NCI-H2196 treated with DMSO at 0.1 percent for 48 hours (cell line): Measurements from ENCODE around the gene IL21R.
"Not testable (repeated sequence)": the region's sequence is repeated elsewhere in the genome, so short reads cannot be mapped to it uniquely, and the experiment has no call there.

Source experiments
- DNase-seq: peaks from one replicate; lab custom pipeline; 2025; ENCODE audit not compliant: unreplicated experiment; lab: John Stamatoyannopoulos, UW

IL21R gene

DNA sequence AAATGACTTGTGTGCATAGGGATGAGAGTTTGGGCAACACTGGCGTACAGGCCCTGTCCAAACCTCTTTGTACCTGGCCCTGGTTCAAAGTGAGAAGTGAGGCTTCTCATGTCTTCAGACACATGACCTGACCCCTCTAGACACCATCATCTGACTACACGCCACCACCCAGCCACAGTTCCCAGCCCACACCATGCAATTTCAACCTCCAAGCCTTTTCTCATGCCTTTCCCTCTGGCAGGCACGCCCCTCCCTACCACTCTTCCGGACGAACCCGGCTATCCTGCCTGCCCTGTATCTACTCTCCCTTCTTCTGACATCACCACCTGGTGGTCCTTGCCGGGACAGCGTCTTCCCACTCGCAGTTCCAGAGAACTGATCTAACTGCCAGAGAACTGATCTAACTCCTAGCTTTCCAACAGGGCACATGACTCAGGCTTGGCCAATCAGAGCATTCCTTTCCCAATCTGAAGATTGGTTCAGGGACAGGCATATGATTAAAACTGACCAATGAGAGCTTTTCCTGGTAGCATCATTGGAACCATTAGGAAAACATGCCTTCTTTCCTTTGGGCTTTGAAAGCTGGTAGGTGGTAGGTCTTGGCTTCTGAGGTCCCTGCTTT lies 27.1 kb upstream of the IL21R start:
- no peak for DNase-seq

DNA sequence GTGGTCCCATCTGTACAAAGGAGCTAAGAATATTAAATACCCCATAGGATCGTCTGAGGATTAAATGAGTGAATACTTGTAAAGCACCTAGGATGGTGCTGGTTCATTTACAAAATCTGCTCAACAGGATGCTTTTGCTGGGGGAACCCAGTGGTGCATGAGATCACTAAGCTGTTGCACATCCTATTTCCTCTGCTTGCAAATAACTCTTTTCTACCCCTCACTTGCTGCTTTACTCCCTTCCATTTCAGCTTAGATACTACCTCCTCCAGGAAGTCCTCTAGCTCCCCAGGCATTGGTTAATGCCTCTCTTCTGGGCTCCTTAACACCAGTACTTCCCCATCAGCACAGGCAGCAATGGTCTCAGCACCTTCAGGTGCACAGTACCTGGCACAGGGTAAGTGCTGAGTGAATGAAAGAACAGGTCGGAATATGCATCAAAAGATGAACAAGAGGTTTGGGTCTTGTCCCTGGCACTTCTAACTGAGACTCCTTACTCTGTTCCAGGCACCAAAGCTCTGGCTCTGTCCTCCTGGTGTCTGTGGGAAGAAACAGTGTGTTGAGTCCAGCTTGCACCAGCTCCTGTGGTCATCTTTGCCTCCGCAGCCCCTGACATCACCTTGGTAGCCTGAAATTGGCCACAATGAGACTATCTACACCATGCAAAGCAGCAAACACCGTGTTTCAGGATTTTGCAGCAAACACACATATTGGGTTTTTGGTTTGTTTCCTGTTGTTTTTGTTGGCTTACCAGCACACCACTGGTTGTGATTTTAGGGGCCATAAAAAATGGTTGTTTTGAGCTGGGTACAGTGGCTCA lies 24.1 kb upstream of the IL21R start:
- no peak for DNase-seq

DNA sequence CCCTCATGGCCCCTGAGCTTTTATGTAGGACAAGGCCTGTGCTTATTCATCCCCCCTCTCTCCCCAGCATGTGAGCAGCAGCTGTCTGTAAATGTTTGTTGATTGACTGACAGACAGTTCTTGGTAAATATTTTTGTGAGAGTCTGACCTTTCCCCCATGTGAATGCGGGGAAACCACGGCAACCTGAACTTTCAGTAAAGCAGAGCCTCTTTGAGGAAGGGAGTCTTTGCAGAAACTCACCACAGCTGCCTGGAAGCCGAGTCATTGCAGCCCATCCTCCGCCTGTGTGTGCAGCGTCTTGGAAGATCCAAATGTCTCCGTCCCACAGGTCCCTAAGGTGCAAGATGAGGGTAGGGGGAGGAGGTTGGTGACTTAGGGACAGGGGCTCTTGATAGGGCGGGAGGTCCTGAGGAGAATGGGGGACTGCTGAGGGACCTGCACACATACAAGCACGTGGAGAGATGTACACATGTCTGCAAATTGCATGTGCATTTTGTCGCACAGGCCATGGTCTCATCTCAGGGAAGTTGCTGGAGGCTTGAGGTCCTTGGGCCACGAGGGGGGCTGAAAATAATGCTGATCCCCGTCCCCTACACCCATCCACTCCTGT lies 23.0 kb upstream of the IL21R start:
- DNase-seq, result no peak

DNA sequence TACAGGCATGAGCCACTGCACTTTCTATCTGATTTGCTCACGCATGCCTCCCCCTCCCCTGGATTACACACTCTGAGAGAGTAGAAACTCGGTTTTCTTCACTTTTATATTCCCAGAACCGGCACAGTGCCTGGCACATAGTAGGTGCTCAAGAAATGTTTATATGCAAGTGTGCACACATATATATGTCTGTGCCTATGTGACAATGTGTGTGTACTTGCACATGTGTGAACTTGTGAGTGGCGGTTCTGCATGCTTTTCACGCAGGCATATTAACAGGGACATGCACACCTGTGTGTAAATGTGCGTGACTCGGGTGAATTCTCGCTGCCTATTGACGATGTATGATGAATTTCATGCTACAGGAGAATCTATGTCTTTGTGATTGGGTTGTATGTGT lies 22.1 kb upstream of the IL21R start:
- no peak for DNase-seq

DNA sequence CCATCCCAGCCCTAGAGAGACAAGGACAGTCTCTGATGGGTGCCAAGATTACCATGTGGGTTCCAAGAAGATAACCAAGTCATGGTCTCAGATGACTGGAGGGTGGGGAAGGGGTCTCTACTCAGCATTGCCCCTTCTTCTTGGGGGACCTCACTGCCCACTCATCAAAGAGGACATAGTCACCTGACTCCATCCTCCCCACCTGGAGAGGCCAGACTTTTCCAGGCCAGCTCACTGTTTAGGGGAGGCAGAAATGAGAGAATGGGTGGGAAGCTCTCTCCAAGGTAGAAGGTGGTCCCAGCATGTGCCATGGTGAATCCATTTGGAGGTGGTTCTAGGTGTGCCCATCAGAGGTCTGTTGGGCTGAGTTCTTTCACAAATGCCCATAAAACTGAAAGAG lies 20.7 kb upstream of the IL21R start:
- no peak for DNase-seq

DNA sequence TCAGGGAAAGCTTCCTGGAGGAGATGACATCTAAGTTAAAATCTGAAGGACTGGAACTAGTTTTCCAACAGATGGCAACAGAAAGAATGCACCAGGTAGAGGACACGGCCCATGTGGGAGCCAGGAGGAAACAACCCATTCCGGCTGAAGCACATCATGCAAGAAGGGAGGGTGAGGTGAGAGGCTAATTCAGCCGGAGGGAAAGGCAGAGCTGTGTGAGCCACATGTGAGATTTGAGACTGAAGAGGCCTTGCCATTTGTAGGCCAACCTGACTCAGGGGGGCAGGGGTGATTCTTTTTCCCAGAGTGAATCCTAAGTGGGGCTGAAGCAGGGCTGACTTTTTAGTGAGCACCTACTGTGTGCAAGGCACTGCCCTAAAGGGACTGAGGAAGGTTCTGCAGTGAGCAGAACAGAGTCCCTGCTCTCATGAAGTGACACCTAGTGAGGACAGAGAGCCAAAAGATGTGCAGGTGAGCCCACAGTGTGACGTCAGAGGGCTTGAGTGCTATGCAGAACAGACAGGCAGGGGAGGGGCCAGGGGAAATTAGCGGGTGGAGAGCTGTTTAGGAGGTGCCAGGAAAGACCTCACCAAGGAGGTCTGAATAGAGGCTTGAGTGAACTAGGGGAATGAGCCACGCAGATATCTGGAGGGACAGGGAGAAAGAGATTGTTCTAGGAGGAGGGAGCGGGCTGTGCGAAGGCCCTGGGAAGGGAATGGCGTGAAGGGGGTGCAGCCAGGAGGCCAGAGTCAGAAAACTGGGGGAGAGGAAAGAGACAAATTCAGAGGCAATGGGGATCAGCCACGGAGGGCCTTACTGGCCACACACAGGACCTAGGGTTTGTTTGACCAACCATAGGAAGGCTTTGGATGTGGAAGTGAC lies 19.8 kb upstream of the IL21R start:
- no peak for DNase-seq

DNA sequence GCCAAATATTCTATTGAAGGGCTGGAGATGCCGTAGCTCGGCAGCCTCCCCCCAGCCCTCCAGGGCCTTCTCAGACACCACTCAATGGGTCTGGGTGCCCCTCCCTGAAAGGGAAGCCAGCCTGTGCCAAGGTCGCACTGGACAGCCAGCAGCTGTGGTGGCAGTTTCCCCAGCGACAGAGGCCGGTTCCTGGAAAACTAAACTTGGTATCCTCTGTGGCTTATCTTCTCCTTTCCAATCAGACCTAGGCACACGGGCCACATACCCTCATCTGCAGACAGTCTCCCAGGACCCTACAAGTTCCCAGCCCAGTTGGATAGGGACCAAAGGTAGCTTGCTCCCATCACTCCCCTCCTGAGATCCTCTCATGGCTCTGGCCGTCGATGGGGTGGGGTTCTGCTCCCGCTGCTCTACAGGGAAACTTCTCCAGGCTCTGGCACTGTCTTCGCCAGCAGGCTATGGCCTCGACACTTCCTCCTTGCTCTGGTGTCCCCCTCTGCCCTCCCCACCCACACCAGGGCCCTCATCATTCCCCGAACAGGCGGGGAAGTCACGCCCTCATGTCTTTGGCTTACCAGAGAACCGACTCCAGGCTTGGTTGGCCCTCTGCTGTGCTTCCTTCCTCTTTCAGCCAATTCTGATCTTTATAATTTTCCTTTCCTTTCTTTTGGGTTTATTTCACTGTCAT lies 18.3 kb upstream of the IL21R start:
- DNase-seq, result no peak

DNA sequence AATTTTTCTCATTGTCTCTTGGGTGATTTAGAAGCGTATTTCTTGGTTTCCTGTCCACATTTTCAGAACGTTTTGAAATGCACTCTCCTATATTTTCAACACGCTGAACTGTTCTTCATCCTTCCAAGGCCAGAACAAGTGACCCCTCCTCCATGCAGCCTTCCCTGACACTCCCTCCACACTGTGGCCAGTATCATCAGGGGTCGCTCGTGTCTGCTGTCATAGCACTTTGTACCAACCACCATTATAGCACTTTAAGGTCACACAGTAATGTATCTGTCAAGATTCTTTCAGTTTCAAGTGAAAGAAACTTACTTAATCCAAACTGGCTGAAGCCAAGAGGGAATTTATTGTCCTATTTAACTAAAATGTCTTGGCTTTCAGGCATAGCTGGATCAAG lies 17.5 kb upstream of the IL21R start:
- no peak for DNase-seq

DNA sequence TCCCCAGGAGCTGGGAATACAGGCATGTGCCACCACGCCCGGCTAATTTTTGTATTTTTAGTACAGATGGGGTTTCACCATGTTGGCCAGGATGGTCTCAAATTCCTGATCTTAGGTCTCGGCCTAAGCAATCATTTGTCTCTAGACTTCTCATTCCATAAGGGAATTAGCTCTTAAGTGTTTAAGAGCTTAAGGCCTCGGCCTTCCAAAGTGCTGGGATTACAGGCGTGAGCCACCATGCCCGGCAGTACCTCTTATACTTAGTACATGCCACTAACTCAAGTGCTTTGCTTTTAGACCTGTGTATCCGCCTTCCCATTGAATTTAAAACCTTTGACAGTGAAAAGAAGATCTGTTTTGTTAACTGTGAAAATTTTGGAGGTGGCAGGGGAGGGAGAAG lies 16.6 kb upstream of the IL21R start:
- DNase-seq, result no peak

DNA sequence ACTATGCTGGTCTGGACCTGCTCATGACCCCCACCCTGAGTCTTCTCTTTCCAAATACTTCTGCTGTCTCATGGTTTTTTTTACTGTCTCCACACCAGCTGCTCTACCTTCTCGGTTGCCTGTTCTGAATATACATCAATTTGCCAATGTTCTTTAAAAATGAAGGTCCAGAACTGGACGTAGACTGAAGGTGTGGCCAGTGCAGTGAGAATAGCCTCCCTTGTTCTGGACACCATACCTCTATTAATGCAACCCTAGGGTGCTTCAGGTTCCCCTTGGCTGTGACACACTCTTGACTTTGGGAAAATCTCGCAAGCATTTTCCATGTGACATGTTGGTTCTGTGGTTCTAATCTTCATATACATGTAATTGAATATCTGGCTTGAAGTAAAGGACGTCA lies 15.3 kb upstream of the IL21R start:
- no peak for DNase-seq

DNA sequence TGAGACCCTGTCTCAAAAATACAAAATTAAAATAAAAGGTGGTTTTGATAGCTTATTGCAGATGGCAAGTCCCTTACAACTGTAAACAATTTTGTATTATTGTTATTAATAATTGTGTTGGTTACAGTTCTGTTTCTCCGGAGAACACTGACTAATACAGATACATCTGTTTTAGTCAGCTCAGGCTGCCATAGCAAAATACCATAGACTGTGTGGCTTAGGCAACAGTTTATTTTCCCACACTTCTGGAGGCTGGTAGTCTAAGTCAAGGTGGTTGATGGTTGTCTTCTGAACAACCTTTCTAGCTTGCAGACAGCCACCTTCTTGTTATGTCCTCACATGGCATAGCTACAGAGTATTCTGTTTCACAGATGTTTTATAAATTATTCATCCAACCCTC lies 14.2 kb upstream of the IL21R start:
- no peak for DNase-seq

DNA sequence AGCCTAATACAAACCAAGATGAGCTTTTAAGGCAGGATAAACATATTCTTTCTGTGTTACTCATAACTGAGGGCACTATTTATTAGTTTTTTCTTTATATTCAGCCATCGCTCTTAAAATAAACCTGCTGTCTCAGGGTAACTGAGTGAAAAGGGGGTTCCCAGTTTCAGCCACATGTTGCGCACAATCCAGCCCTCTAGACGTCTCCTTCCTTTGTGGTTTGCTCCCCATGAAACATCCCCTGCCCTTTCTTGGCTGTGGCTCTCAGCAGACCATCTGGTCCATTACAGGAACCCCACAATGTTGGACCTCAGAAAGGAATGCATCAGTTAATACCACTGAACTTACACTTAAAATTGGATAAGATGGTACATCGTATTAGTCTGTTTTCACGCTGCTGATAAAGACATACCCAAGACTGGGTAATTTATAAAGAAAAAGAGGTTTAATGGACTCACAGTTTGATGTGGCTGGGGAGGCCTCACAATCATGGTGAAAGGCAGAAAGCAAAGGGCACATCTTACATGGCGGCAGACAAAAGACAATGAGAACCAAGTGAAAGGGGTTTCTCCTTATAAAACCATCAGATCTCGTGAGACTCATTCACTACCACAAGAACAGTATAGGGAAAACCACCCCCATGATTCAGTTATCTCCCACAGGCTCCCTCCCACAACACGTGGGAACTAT lies 12.6 kb upstream of the IL21R start:
- DNase-seq, result no peak

DNA sequence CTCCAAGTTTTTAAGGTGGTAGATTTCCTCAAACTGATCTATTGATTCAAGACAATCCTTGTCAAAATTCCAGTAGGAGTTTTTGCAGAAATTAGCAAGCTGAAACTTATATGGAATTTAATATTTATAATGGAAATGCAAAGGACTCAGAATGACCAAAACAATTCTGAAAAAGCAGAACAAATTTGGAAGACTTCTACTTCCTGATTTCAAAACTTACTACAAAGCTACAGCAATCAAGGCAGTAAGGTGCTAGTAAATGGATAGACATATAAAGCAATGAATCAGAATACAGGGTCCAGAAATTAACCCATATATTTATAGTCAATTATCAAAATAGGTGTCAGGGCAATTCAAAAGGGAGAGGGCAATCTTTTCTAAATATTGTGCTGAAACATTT lies 11.8 kb upstream of the IL21R start:
- no peak for DNase-seq

DNA sequence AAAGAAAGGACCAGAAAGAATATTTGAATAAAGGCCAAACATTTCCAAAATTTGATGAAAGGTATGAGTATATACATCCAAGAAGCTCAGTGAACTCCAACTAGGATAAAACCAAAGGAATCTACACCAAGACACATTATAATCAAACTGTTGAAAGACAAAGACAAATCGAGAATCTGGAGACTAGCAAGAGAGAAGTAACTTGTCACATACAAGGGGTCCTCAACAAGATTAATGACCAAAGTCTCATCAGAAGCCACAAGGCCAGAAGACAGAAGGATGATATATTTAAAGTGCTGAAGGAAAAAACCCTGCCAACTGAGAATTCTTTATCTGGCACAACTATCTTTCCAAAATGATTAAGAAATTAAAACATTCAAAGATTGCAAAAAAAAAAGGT lies 9.3 kb upstream of the IL21R start:
- no peak for DNase-seq

DNA sequence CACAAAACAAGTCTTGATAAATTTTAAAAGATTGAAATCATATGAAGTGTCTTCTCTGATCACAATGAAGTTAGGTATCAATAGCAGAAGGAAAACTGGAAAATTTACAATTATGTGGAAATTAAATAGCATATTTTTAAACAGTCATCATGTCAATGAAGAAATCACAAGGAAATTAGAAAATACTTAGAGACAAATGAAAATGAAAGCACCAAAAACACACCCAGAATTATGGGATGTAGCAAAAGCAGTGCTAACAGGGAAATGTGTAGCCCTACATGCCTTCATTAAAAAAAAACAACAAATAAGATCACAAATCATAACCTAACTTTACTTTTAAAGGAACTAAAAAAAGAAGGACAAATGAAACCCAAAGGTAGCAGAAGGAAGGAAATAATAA lies 7.5 kb upstream of the IL21R start:
- no peak for DNase-seq

DNA sequence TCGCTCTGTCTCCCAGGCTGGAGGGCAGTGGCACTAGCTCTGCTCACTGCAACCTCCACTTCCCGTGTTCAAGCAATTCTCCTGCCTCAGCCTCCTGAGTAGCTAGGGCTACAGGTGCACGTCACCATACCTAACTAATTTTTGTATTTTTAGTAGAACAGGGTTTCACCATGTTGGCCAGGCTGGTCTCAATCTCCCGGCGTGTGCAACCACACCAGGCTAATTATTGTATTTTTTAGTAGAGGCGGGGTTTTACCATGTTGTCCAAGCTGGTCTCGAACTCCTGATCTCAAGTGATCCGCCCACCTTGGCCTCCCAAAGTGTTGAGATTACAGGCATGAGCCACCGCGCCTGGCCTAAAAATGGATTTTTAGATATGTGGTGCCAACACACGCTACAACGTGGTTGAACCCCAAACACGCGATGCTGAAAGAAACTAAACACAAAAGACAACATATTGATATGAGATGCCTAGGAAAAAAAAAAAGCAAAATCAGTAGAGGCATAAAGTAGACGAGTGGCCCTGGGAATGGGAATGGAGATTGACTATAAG lies 3.6 kb upstream of the IL21R start:
- DNase-seq, result not testable (repeated sequence)

DNA sequence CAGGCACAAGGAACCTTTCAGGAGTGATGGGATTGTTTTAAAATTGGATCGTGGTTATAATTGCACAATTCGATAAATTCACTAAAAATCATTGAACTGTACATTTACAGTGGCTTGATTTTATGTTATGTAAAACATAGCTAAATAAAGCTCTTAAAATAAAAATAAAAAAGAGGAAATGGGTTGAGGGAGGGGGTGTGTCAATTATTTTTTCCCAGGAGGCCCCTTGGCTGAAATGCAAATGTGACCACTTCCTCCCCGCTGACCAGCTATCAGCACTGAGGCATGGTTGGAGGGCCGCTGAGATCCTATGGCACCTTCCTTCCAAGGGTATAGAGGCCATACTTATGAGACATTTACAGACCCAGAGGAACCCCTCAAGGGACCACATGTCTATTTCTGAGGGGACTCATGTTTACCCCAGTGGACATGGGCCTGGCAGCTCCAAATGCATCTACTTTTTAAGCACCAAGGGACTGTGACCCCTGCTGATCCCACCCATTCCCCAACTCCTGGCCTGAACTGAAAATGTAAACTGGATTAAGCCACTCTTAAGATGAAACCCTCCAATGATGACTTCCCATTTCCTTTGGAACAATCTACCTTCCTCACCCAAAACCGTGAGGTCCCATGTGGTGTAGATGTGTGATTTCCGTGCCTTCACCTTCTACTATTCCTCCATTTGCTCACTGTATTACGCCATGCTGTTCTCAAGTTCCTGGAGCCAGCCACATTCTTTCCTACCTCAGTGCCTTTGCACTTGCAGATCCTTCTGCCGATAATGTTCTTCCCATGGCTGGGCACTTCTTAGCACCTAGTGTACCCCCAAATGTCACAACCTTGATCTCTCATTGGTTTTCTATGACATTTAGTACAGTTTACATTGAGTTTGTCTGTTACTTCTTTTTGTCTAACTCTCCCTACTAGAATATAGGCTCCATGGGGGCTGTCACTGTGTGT lies 2.8 kb upstream of the IL21R start:
- DNase-seq, result no peak

DNA sequence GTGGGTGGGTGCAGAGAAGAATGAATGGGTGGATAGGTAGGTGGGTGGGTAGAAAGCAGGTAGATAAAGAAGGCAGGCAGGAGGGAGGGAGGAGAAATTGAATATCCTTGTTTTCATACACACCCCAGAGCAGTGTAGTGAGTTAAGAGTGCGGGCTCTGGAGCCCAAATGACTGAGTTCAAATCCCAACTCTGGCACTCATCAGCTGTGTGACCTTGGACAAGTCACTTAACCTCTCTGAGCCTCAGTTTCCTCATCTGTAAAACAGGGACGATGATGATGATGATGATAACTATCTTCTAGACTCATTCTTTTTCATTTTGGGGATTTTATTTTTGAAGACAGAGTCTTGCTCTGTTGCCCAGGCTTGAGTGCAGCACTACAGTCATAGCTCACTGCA lies 2.0 kb upstream of the IL21R start:
- no peak for DNase-seq
